ENCODE data around the gene AIG1. TPM values are rescaled to one million over a fixed set of nuclear protein-coding genes. Genes with fewer than 3 reads are reported as not detected.

Gene AIG1
- total RNA-seq, 1 donor from 2014 or later: 31.3 TPM

GRCh38 chr6:143222801-143223231 lies 162.1 kb downstream of the AIG1 start:
- Mint-ChIP-seq H3K27ac (no peak overlapping the region), H3K4me1 (peaks cover 1% of the 10 kb centered on the region), H3K27me3 (ENCODE audit: low read depth) (no peaks in the 10 kb centered on the region), H3K36me3 (no peaks in the 10 kb centered on the region), H3K4me3 (no peak overlapping the region), H3K9me3 (no peaks in the 10 kb centered on the region)
- no peak for DNase-seq (ENCODE audit: low spot score in 2 of 2, unreplicated experiment in 2 of 2)
- TF ChIP-seq, protein P1, sequence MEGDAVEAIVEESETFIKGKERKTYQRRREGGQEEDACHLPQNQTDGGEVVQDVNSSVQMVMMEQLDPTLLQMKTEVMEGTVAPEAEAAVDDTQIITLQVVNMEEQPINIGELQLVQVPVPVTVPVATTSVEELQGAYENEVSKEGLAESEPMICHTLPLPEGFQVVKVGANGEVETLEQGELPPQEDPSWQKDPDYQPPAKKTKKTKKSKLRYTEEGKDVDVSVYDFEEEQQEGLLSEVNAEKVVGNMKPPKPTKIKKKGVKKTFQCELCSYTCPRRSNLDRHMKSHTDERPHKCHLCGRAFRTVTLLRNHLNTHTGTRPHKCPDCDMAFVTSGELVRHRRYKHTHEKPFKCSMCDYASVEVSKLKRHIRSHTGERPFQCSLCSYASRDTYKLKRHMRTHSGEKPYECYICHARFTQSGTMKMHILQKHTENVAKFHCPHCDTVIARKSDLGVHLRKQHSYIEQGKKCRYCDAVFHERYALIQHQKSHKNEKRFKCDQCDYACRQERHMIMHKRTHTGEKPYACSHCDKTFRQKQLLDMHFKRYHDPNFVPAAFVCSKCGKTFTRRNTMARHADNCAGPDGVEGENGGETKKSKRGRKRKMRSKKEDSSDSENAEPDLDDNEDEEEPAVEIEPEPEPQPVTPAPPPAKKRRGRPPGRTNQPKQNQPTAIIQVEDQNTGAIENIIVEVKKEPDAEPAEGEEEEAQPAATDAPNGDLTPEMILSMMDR (IDR thresholded peaks at IDR 0.05; ENCODE audit: unreplicated experiment): no peak

GRCh38 chr6:143223895-143224294 lies 163.2 kb downstream of the AIG1 start:
- Mint-ChIP-seq H3K36me3 (no peaks in the 10 kb centered on the region), H3K4me3 (no peak overlapping the region), H3K4me1 (peaks cover 1% of the 10 kb centered on the region), H3K27ac (no peak overlapping the region), H3K9me3 (no peaks in the 10 kb centered on the region), H3K27me3 (ENCODE audit: low read depth) (no peaks in the 10 kb centered on the region)
- no peak for DNase-seq (ENCODE audit: low spot score in 2 of 2, unreplicated experiment in 2 of 2)
- TF ChIP-seq, protein P1 (IDR thresholded peaks at IDR 0.05; ENCODE audit: unreplicated experiment): no peak

DNA sequence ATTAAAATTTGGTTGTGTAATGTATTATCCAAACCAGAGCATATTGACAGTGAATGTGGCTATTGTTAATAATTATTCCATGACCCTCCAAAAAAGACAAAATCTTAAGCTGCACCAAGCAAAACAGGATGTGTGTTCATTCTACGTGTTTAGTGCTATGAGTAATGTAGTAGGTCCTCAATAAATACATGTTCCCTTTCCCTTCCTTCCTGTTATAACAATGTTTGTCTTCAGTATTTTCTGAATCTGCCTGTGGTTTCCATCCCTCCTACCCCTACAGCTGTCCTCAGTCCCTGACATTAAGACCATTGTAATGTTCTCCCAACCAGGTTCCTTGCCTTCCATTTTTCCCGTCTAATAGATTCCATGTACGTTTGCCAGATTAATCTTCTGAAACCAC lies 163.8 kb downstream of the AIG1 start:
- H3K36me3 Mint-ChIP-seq: no peaks in the 10 kb centered on the region
- peaks cover 1% of the 10 kb centered on the region for H3K4me1 Mint-ChIP-seq
- H3K27ac Mint-ChIP-seq: no peak overlapping the region
- H3K9me3 Mint-ChIP-seq: no peaks in the 10 kb centered on the region
- no peak overlapping the region for H3K4me3 Mint-ChIP-seq
- DNase-seq (ENCODE audit: low spot score in 2 of 2, unreplicated experiment in 2 of 2): no peak
- H3K27me3 Mint-ChIP-seq (ENCODE audit: low read depth): no peaks in the 10 kb centered on the region
- TF ChIP-seq, protein P1 (IDR thresholded peaks at IDR 0.05; ENCODE audit: unreplicated experiment): no peak

- no peak overlapping the region for H3K4me3 Mint-ChIP-seq
- no peak overlapping the region for H3K27ac Mint-ChIP-seq
- no peaks in the 10 kb centered on the region for H3K9me3 Mint-ChIP-seq
- DNase-seq (ENCODE audit: low spot score in 2 of 2, unreplicated experiment in 2 of 2): no peak
- H3K36me3 Mint-ChIP-seq: no peaks in the 10 kb centered on the region
- H3K4me1 Mint-ChIP-seq: peaks cover 1% of the 10 kb centered on the region
- TF ChIP-seq, protein P1 (IDR thresholded peaks at IDR 0.05; ENCODE audit: unreplicated experiment): no peak
- H3K27me3 Mint-ChIP-seq (ENCODE audit: low read depth): no peaks in the 10 kb centered on the region
Observed at GRCh38 chr6:143225929-143226328, 165.2 kb downstream of the AIG1 start.

GRCh38 chr6:143227675-143228074 lies 167.0 kb downstream of the AIG1 start:
- TF ChIP-seq, protein P1 (IDR thresholded peaks at IDR 0.05; ENCODE audit: unreplicated experiment): no peak
- no peaks in the 10 kb centered on the region for H3K36me3 Mint-ChIP-seq
- no peak overlapping the region for H3K4me3 Mint-ChIP-seq
- H3K27ac Mint-ChIP-seq: no peak overlapping the region
- no peaks in the 10 kb centered on the region for H3K27me3 Mint-ChIP-seq (ENCODE audit: low read depth)
- H3K4me1 Mint-ChIP-seq: no peaks in the 10 kb centered on the region
- DNase-seq (ENCODE audit: low spot score in 2 of 2, unreplicated experiment in 2 of 2): no peak
- no peaks in the 10 kb centered on the region for H3K9me3 Mint-ChIP-seq

DNA sequence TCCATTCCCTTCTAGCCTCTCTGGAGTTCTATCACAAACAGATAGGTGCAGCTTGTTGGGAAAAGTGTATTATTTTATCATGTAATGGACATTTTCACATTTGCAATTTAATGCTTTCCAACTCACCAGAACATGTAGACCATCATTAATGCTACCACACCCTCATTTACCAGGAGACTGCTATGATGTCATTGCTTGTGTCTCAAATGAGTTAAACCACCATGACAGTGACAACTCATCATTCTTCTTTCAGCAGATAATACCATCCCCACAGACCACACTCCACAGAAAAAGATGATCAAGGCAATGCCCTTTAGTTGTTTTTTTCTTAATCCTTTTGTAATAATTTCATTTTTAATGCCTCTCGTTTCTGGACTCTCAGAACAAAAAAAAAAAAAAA lies 168.7 kb downstream of the AIG1 start:
- DNase-seq (ENCODE audit: low spot score in 2 of 2, unreplicated experiment in 2 of 2): no peak
- Mint-ChIP-seq H3K9me3 (no peaks in the 10 kb centered on the region), H3K4me1 (no peaks in the 10 kb centered on the region), H3K27ac (no peak overlapping the region), H3K27me3 (ENCODE audit: low read depth) (no peaks in the 10 kb centered on the region), H3K4me3 (no peak overlapping the region), H3K36me3 (no peaks in the 10 kb centered on the region)
- TF ChIP-seq, protein P1 (IDR thresholded peaks at IDR 0.05; ENCODE audit: unreplicated experiment): no peak
